Measurements from ENCODE around the gene RFESD. TPM values are rescaled to one million over a fixed set of nuclear protein-coding genes. Genes with fewer than 3 reads are reported as not detected.

RFESD gene
- total and polyA plus RNA-seq, 8 donors = 1.1 to 2.8 (median 1.7) TPM

GRCh38 chr5:95620870-95621838 lies 25.4 kb upstream of the RFESD start:
- no peaks in the 10 kb centered on the region for H3K27me3 ChIP-seq
- no peaks in the 10 kb centered on the region for H3K36me3 ChIP-seq
- intact Hi-C loops (cut with DNase I) = no loop called here
- H3K4me3 ChIP-seq = peak overlapping the region; percentile 38 to 73 (median 53)
- DNase-seq (peak; percentile 39 to 83 (median 66)), FAIRE-seq (no peak), ATAC-seq (peak; percentile 66 to 80 (median 73))
- H3K4me1 ChIP-seq = peaks cover 12 to 17% (median 16%) of the 10 kb centered on the region in 3 donors
- 2% methylated on average over 56 to 92 of the region's 92 CpGs for WGBS, 2 donors
- H3K27ac ChIP-seq = peak overlapping the region; percentile 87 to 96 (median 91)
- H3K9me3 ChIP-seq = no peaks in the 10 kb centered on the region
- TF ChIP-seq CTCF (IDR thresholded peaks at IDR 0.05) = no peak

- Histone ChIP-seq H3K36me3 (no peaks in the 10 kb centered on the region), H3K27me3 (no peaks in the 10 kb centered on the region), H3K4me1 (peaks cover 12 to 17% (median 16%) of the 10 kb centered on the region in 3 donors), H3K27ac (peak overlapping the region; percentile 87 to 96 (median 91)), H3K9me3 (no peaks in the 10 kb centered on the region), H3K4me3 (peak overlapping the region in 3 of 4 donors; percentile 38 to 73 (median 63))
- intact Hi-C loops (cut with DNase I) = no loop called here
- ATAC-seq (peak; percentile 37 to 48 (median 42)), DNase-seq (peak in 2 of 6 donors; percentile 37 to 39), FAIRE-seq (no peak)
- TF ChIP-seq CTCF (IDR thresholded peaks at IDR 0.05) = no peak
- WGBS, 2 donors = 32 to 39% methylated on average over 8 of the region's 8 CpGs
Measured at GRCh38 chr5:95621839-95622629, 24.5 kb upstream of the RFESD start.

GRCh38 chr5:95623706-95624105 lies 22.9 kb upstream of the RFESD start:
- H3K27me3 ChIP-seq = no peaks in the 10 kb centered on the region
- TF ChIP-seq CTCF (IDR thresholded peaks at IDR 0.05) = no peak
- peaks cover 12 to 16% (median 14%) of the 10 kb centered on the region in 3 donors for H3K4me1 ChIP-seq
- ATAC-seq = no peak
- no peaks in the 10 kb centered on the region for H3K9me3 ChIP-seq
- intact Hi-C loops (cut with DNase I) = no loop called here
- no peaks in the 10 kb centered on the region for H3K36me3 ChIP-seq
- FAIRE-seq = no peak
- peak overlapping the region in 1 of 4 donors; percentile 6 for H3K27ac ChIP-seq
- no peak for DNase-seq
- 43 to 53% methylated on average over 5 of the region's 5 CpGs for WGBS, 2 donors
- H3K4me3 ChIP-seq = no peak overlapping the region

- WGBS, 2 donors = 96 to 98% methylated on average over 2 of the region's 2 CpGs
- DNase-seq = no peak
- peaks cover 12 to 16% (median 14%) of the 10 kb centered on the region in 3 donors for H3K4me1 ChIP-seq
- H3K27me3 ChIP-seq = no peaks in the 10 kb centered on the region
- no peak overlapping the region for H3K27ac ChIP-seq
- ATAC-seq = no peak
- H3K9me3 ChIP-seq = no peaks in the 10 kb centered on the region
- intact Hi-C loops (cut with DNase I) = no loop called here
- H3K36me3 ChIP-seq = no peaks in the 10 kb centered on the region
- no peak overlapping the region for H3K4me3 ChIP-seq
- FAIRE-seq = no peak
- no peak for TF ChIP-seq CTCF (IDR thresholded peaks at IDR 0.05)
Measured at GRCh38 chr5:95624368-95624767, 22.2 kb upstream of the RFESD start.
